ENCODE results near the gene ATP6V0C. TPM values are rescaled to one million over a fixed set of nuclear protein-coding genes. Genes with fewer than 3 reads are reported as not detected.
A peak's percentile ranks its signal among the peaks of the same experiment; 100 is the strongest.

The ATP6V0C gene
- total RNA-seq, 2 experiments from 2014 or later = 103 to 111 TPM

DNA sequence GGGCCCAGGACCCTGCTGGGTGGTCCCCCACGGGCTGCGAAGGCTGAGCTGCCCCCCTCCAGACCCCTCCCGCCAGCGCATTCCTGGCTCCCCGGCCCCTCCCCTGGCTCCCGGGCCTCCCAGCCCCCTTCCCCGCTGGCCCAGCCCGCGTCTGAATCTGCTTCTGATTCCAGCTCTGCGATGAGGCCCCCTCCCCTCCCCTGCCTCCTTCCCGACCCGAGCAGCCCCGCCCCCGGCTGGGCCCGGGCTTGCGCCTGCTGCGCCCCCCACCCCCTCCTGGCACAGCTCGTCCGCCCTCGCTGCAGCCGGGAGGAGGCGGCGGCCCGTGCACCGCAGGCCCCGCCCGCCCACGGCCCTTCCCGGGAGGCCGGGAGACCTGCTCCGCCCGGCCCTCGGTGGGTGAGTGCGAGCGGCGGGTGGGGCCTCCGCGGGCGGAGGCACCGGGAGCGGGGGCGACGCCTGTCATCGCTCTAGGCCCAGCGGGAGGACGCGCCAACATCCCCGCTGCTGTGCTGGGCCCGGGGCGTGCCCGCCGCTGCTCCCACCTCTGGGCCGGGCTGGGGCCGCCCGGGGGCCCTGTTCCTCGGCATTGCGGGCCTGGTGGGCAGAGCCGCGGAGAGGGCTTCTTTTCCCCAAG lies 42.6 kb upstream of the ATP6V0C start, which contains the start of gene NTN3:
Gene NTN3 (plus strand): TSS at position 282 of the 637 bp plus-strand sequence. CDS start 405 bp downstream, outside the sequence.
- DNase-seq = no peak
- Mint-ChIP-seq H3K4me1 (peaks cover 13% of the 10 kb centered on the region), H3K27ac (no peak within 1 kb of the TSS), H3K4me3 (no peak within 1 kb of the TSS), H3K9me3 (no peaks in the 10 kb centered on the region), H3K36me3 (ENCODE audit: low read depth) (no peaks in the 10 kb centered on the region), H3K27me3 (peaks cover 42% of the 10 kb centered on the region)
- CTCF ChIA-PET = no interaction called here
- POLR2A ChIA-PET = interaction anchor here (0.5 kb wide), 1 partner anchor 286 kb away, joined by 3 read pairs; no protein-coding TSS in a partner anchor

DNA sequence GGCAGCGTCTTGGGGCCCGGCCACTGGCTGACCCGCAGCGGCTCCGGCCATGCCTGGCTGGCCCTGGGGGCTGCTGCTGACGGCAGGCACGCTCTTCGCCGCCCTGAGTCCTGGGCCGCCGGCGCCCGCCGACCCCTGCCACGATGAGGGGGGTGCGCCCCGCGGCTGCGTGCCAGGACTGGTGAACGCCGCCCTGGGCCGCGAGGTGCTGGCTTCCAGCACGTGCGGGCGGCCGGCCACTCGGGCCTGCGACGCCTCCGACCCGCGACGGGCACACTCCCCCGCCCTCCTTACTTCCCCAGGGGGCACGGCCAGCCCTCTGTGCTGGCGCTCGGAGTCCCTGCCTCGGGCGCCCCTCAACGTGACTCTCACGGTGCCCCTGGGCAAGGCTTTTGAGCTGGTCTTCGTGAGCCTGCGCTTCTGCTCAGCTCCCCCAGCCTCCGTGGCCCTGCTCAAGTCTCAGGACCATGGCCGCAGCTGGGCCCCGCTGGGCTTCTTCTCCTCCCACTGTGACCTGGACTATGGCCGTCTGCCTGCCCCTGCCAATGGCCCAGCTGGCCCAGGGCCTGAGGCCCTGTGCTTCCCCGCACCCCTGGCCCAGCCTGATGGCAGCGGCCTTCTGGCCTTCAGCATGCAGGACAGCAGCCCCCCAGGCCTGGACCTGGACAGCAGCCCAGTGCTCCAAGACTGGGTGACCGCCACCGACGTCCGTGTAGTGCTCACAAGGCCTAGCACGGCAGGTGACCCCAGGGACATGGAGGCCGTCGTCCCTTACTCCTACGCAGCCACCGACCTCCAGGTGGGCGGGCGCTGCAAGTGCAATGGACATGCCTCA lies 41.9 kb upstream of the ATP6V0C start:
- no peaks in the 10 kb centered on the region for H3K36me3 Mint-ChIP-seq (ENCODE audit: low read depth)
- H3K4me3 Mint-ChIP-seq = no peak overlapping the region
- no peak overlapping the region for H3K27ac Mint-ChIP-seq
- H3K4me1 Mint-ChIP-seq = peaks cover 18% of the 10 kb centered on the region
- H3K9me3 Mint-ChIP-seq = no peaks in the 10 kb centered on the region
- peaks cover 43% of the 10 kb centered on the region for H3K27me3 Mint-ChIP-seq
- ChIA-PET POLR2A (no interaction called here), CTCF (interaction anchor here (1.3 kb wide), 1 partner anchor 13 kb away, joined by 3 read pairs; no protein-coding TSS in a partner anchor)
- no peak for DNase-seq

DNA sequence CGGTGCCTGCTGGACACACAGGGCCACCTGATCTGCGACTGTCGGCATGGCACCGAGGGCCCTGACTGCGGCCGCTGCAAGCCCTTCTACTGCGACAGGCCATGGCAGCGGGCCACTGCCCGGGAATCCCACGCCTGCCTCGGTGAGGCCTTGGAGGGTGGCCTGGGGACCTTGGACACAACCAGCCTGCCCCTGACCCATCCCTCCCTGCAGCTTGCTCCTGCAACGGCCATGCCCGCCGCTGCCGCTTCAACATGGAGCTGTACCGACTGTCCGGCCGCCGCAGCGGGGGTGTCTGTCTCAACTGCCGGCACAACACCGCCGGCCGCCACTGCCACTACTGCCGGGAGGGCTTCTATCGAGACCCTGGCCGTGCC lies 41.3 kb upstream of the ATP6V0C start:
- Mint-ChIP-seq H3K27me3 (peaks cover 38% of the 10 kb centered on the region), H3K27ac (no peak overlapping the region), H3K9me3 (no peaks in the 10 kb centered on the region), H3K4me1 (peaks cover 15% of the 10 kb centered on the region), H3K36me3 (ENCODE audit: low read depth) (no peaks in the 10 kb centered on the region), H3K4me3 (no peak overlapping the region)
- no peak for DNase-seq
- CTCF ChIA-PET = interaction anchor here (0.9 to 1.3 kb wide), 2 partner anchors 13 to 16 kb away, joined by 3 read pairs; no protein-coding TSS in a partner anchor
- POLR2A ChIA-PET = no interaction called here

DNA sequence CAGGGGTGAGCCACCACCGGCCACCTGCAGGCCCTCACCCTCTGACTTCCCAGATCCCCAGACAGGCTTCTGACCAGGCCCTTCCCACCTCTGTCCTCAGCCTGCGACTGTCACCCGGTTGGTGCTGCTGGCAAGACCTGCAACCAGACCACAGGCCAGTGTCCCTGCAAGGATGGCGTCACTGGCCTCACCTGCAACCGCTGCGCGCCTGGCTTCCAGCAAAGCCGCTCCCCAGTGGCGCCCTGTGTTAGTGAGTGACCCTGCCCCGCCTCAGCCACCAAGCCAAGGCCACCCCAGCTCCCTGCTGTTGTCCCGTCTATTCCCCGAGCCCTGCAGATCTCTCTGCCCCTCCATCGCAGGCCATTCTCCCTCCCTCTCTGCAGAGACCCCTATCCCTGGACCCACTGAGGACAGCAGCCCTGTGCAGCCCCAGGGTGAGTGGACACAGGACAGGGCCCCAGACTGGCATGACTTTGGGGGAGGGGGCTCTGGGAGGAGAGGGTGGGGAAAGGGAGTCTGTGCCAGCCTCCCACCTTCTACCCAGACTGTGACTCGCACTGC lies 40.8 kb upstream of the ATP6V0C start:
- POLR2A ChIA-PET = no interaction called here
- CTCF ChIA-PET = interaction anchor here (0.9 to 1.3 kb wide), 2 partner anchors 12 to 16 kb away, joined by 3 read pairs; no protein-coding TSS in a partner anchor
- no peak for DNase-seq
- Mint-ChIP-seq H3K27ac (no peak overlapping the region), H3K27me3 (peaks cover 38% of the 10 kb centered on the region), H3K9me3 (no peaks in the 10 kb centered on the region), H3K4me1 (peaks cover 15% of the 10 kb centered on the region), H3K4me3 (peak overlapping the region; percentile 59), H3K36me3 (ENCODE audit: low read depth) (no peaks in the 10 kb centered on the region)

DNA sequence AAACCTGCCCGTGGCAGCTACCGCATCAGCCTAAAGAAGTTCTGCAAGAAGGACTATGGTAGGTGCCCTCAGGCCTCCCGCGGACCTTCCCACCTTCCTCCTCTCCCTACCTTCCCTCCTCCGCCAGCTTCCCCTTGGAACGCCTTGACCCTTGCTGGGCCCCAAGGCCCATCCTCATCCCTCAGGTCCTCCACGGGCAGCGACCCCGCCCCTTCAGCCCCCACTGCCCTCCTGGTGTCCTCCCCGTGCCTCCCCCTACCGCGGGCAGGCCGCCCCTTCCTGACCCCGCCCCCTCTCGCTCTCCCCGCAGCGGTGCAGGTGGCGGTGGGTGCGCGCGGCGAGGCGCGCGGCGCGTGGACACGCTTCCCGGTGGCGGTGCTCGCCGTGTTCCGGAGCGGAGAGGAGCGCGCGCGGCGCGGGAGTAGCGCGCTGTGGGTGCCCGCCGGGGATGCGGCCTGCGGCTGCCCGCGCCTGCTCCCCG lies 40.3 kb upstream of the ATP6V0C start:
- peak overlapping the region; percentile 59 for H3K4me3 Mint-ChIP-seq
- peaks cover 34% of the 10 kb centered on the region for H3K27me3 Mint-ChIP-seq
- no peak for DNase-seq
- CTCF ChIA-PET = interaction anchor here (0.9 kb wide), 1 partner anchor 17 kb away, joined by 3 read pairs; no protein-coding TSS in a partner anchor
- no peaks in the 10 kb centered on the region for H3K9me3 Mint-ChIP-seq
- no peaks in the 10 kb centered on the region for H3K36me3 Mint-ChIP-seq (ENCODE audit: low read depth)
- POLR2A ChIA-PET = no interaction called here
- no peak overlapping the region for H3K27ac Mint-ChIP-seq
- H3K4me1 Mint-ChIP-seq = peaks cover 13% of the 10 kb centered on the region

DNA sequence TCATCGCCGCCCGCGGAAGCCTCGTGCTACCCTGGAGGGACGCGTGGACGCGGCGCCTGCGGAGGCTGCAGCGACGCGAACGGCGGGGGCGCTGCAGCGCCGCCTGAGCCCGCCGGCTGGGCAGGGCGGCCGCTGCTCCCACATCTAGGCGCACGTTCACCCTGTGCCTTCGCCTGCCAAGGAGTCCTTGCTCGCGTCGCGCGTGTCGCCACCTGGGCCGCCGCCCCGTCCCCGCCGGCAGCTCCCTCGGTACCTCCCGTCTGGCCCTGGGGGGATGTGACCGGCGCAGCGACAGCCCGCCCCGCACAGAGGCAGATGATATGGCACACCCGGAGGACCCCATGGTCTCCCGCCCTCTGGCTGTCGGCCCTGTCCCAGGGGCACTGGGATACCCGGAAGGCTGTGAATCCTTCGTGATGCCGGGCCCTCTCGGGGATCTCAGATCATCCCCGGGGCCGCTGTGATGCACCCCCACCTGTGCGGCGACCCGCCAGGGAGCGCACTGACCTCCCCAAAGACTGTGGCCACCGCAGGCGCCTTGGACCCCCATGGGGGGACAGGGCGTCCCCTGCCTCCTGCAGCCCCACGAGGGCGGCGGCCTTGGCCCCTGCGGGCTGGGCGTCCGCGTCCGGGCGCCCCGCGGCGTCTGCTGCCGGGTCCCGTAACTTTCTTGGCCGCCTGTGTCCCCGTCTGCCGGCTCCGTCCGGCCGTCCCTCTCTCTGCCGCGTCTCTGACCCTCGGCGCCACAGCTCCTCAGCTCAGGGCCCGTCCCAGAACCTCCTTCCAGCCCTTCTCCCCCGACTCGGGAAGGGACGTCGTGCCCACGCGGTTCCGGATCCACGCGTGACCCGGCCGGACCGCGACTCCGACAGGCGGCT lies 39.5 kb upstream of the ATP6V0C start:
- peaks cover 13% of the 10 kb centered on the region for H3K4me1 Mint-ChIP-seq
- H3K4me3 Mint-ChIP-seq = peak overlapping the region; percentile 69
- H3K9me3 Mint-ChIP-seq = no peaks in the 10 kb centered on the region
- DNase-seq = peak; percentile 59
- POLR2A ChIA-PET = no interaction called here
- CTCF ChIA-PET = interaction anchor here (0.7 to 1.4 kb wide), 4 partner anchors 9 to 34 kb away, joined by 3 to 6 read pairs (median 4); no protein-coding TSS in a partner anchor
- no peaks in the 10 kb centered on the region for H3K36me3 Mint-ChIP-seq (ENCODE audit: low read depth)
- H3K27me3 Mint-ChIP-seq = peaks cover 28% of the 10 kb centered on the region
- peak overlapping the region; percentile 54 for H3K27ac Mint-ChIP-seq

DNA sequence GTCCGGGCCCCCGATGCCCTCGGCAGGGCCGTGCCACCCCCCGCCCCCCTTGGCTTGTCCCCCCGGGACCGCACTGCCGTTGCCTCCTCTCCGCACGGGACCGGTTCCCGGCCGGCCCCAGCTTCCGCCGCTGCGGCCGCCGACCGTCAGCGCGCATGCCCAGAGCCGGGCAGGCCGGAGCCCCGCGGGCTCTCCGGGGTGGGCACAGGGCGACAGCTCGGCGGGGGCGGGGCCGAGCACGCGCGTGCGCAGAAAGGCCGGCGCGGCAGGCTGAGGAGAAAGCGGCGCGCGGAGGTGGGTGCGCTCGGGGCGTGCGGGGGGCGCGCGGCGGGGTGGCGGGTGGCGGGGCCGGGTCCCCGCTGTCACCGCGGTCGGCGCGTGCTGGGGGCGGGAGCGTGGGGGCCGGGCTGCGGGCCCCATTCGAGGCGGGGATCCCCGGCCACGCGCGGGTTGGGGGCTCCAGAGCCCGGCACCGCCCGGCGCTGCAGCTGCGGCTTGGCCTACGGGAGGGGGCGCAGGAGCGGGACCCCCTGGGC lies 38.8 kb upstream of the ATP6V0C start, which contains the start of gene TBC1D24:
Gene TBC1D24 (plus strand): TSS at position 251 of the 536 bp plus-strand sequence. CDS start 21,022 bp downstream, outside the sequence.
- H3K9me3 Mint-ChIP-seq = no peaks in the 10 kb centered on the region
- peaks cover 21% of the 10 kb centered on the region for H3K27me3 Mint-ChIP-seq
- H3K36me3 Mint-ChIP-seq (ENCODE audit: low read depth) = no peaks in the 10 kb centered on the region
- peak; percentile 72 for DNase-seq
- ChIA-PET POLR2A (no interaction called here), CTCF (interaction anchor here (0.7 to 1.4 kb wide), 3 partner anchors 14 to 34 kb away, joined by 3 to 6 read pairs (median 4); no protein-coding TSS in a partner anchor)
- H3K4me3 Mint-ChIP-seq = peak within 1 kb of the TSS; percentile 69
- peaks cover 10% of the 10 kb centered on the region for H3K4me1 Mint-ChIP-seq
- peak within 1 kb of the TSS; percentile 54 for H3K27ac Mint-ChIP-seq

DNA sequence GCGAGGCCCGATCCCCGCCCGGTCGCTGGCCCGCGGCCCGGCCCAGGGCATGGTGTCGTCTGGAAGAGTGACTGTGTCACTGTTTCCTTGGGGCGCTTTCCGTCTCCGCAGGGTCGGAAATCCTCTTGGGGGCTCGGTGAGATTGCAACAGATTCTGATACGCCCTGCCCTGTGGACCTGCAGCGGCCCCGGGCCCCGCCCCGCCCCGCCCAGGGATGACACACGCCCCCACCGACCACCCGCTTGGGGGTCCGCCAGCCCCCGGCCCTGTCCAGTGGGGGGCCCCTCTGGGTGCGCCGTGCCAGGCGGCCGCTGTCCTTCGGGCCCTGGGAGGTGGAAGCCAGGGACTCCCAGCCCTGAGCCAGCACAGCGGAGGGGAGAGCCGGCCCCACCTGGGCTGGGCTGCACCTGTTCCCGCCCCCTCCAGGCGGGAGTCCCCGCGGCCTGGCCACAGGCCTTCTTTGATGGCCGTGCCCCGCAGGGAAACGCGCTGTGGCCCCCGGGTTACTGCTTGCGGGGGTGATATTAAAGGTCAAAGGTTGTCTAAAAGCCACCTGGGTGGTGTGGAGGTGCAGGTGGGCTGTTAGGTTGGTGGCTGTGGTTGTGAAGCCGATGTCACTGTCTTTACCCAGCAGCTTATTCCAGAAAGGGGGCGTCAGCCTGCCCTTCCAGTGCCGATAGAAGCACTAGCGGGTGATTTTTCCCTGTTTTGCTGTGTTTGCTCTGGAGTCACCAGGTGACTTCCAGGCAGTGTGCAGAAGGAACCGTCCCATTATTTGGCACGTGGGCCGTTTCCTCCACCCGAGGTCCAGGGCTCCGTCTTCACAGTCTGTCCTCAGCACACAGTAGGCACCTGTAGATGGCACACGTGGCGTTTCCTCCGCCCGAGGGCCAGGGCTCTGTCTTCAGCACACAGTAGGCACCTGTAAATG lies 38.1 kb upstream of the ATP6V0C start:
- DNase-seq = peak; percentile 34
- H3K36me3 Mint-ChIP-seq (ENCODE audit: low read depth) = no peaks in the 10 kb centered on the region
- ChIA-PET POLR2A (no interaction called here), CTCF (interaction anchor here (0.7 to 1.4 kb wide), 3 partner anchors 13 to 35 kb away, joined by 3 to 6 read pairs (median 4); no protein-coding TSS in a partner anchor)
- peak overlapping the region; percentile 58 for H3K4me3 Mint-ChIP-seq
- H3K27ac Mint-ChIP-seq = no peak overlapping the region
- peaks cover 9% of the 10 kb centered on the region for H3K4me1 Mint-ChIP-seq
- H3K9me3 Mint-ChIP-seq = no peaks in the 10 kb centered on the region
- H3K27me3 Mint-ChIP-seq = peaks cover 13% of the 10 kb centered on the region

DNA sequence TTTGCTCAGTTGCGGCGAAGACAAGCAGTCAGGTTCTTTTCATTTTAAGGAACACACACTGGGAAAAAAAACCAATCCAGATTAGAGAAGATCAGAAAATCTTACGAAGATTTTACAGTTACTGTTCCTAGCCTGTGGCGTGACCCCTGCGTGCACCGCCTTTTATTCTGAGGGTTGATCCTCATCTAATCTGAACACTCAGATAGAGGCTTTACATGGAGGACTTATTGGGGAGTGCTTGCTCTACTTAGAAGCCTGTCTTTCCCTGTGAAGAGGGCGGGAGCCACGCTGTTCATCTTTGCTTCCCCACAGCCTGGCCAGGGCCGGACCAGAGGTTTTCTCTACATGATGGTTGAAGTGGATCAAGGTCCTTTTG lies 37.4 kb upstream of the ATP6V0C start:
- H3K27me3 Mint-ChIP-seq = peaks cover 13% of the 10 kb centered on the region
- CTCF ChIA-PET = interaction anchor here (1.9 kb wide), 1 partner anchor 13 kb away, joined by 6 read pairs; no protein-coding TSS in a partner anchor
- no peaks in the 10 kb centered on the region for H3K36me3 Mint-ChIP-seq (ENCODE audit: low read depth)

DNA sequence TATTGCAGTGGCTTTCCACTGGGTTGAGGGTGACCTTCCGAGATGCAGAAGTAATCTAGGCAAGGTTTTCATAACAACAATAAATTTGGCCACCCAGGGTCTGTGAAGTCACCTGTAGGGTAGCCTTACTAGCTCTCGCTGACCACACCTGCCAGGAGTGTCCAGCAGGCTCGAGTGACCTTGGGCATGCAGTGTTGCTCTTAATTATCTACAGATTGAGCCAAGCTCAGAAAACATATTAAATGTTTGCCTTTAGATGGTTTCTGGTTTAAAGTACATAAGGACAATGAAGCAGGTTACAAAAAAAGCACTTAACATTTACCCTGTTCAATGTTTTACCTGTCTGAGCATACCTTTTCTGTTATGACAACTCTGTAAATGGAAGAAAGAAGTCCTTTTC lies 37.0 kb upstream of the ATP6V0C start:
- DNase-seq = no peak
- POLR2A ChIA-PET = no interaction called here
- H3K4me3 Mint-ChIP-seq = peak overlapping the region; percentile 53
- H3K9me3 Mint-ChIP-seq = no peaks in the 10 kb centered on the region
- peaks cover 13% of the 10 kb centered on the region for H3K27me3 Mint-ChIP-seq
- no peaks in the 10 kb centered on the region for H3K36me3 Mint-ChIP-seq (ENCODE audit: low read depth)
- CTCF ChIA-PET = interaction anchor here (1.5 to 1.9 kb wide), 3 partner anchors 8 to 12 kb away, joined by 3 to 6 read pairs (median 4); no protein-coding TSS in a partner anchor
- H3K27ac Mint-ChIP-seq = no peak overlapping the region
- peaks cover 9% of the 10 kb centered on the region for H3K4me1 Mint-ChIP-seq

More for the DNA sequence above, 37.4 kb upstream of the ATP6V0C start:
- Mint-ChIP-seq H3K9me3 (no peaks in the 10 kb centered on the region), H3K27ac (no peak overlapping the region), H3K4me3 (peak overlapping the region; percentile 53), H3K4me1 (peaks cover 9% of the 10 kb centered on the region)
- POLR2A ChIA-PET = no interaction called here
- no peak for DNase-seq

DNA sequence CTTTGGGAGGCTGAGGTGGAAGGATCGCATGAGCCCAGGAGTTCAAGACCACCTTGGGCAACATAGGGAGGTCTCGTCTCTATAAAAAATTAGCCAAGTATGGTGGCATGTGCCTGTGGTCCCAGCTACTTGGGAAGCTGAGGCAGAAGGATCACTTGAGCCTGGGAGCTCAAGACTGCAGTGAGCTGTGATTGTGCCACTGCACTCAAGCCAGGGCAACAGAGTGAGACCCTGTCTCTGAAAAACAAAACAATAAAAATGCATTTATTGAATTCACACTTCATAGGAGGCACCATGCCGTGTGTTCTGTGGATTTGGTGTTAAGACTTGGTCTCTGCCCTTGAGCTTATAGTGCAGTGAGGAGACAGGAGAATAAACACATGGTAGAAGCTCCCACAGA lies 36.4 kb upstream of the ATP6V0C start:
- no peak overlapping the region for H3K4me3 Mint-ChIP-seq
- no peaks in the 10 kb centered on the region for H3K9me3 Mint-ChIP-seq
- DNase-seq = no peak
- ChIA-PET CTCF (interaction anchor here (1.0 to 2.0 kb wide), 5 partner anchors 9 to 24 kb away, joined by 3 to 6 read pairs (median 4); no protein-coding TSS in a partner anchor), POLR2A (no interaction called here)
- H3K27me3 Mint-ChIP-seq = peaks cover 13% of the 10 kb centered on the region
- no peaks in the 10 kb centered on the region for H3K36me3 Mint-ChIP-seq (ENCODE audit: low read depth)
- H3K27ac Mint-ChIP-seq = no peak overlapping the region
- H3K4me1 Mint-ChIP-seq = peaks cover 9% of the 10 kb centered on the region
